Transverse colon (tissue), 4 donors: ENCODE measurements around the gene FAM229B.

Experiments used
- CTCF ChIP-seq, 5 experiments: fragments of 200-600 bp in 3 of 5; fragments of 450-650 bp in 2 of 5; sonication (generic) in 3 of 5; IDR thresholded peaks; 1 replicate in 2 of 5; 2 replicates in 3 of 5; pipeline ENCODE4 v1.5.1; 2016 to 2017; ENCODE audit warnings: antibody characterized with exemption in 5 of 5, inconsistent platforms in 3 of 5, mild to moderate bottlenecking in 2 of 5, moderate library complexity in 1 of 5
- POLR2AphosphoS5 ChIP-seq, 3 donors: sonication (generic); formaldehyde crosslinking; IDR thresholded peaks; one replicate each; pipeline ENCODE4 v1.6.1; 2016; ENCODE audit warnings: antibody characterized with exemption in 3 of 3

GRCh38 chr6:112039431-112039770, 48.0 kb upstream of the FAM229B start:
- TF ChIP-seq CTCF (IDR thresholded peaks at IDR 0.05) (no peak), POLR2AphosphoS5 (IDR thresholded peaks at IDR 0.05) (no peak)
